OCI-LY1 (cell line): ENCODE results near the gene LRRC56.

Experiments used
- H2AFZ ChIP-seq: fragments of 200-600 bp; sonication (generic), shearing (Covaris generic); 2 replicates; pipeline ENCODE4 v1.6.0; 2014; ENCODE audit warnings: antibody characterized with exemption, mild to moderate bottlenecking, low read length
- H3F3A ChIP-seq: fragments of 200-600 bp; sonication (generic), shearing (Covaris generic); 2 replicates; pipeline ENCODE4 v1.6.0; 2014; ENCODE audit warnings: mild to moderate bottlenecking, antibody characterized with exemption, low read length, moderate library complexity; ENCODE audit not compliant: insufficient read depth
- H3K27ac ChIP-seq: fragments of 200-600 bp; sonication (generic); 2 replicates; pipeline ENCODE4 v1.5.1; 2014; ENCODE audit warnings: low read length, mixed run types, mild to moderate bottlenecking, low read depth; ENCODE audit not compliant: poor library complexity, severe bottlenecking
- H3K27me3 ChIP-seq: fragments of 200-600 bp; sonication (generic); 2 replicates; pipeline ENCODE4 v1.6.0; 2014; ENCODE audit warnings: antibody characterized with exemption, mild to moderate bottlenecking, low read length, moderate library complexity; ENCODE audit not compliant: insufficient read depth
- H3K36me3 ChIP-seq: fragments of 200-600 bp; sonication (generic); 2 replicates; pipeline ENCODE4 v1.6.1; 2014; ENCODE audit warnings: mild to moderate bottlenecking, antibody characterized with exemption, low read length, moderate library complexity, mixed read lengths; ENCODE audit not compliant: insufficient read depth
- H3K4me1 ChIP-seq: fragments of 200-600 bp; sonication (generic); 2 replicates; pipeline ENCODE4 v1.5.1; 2014; ENCODE audit warnings: mild to moderate bottlenecking, low read length, moderate library complexity; ENCODE audit not compliant: insufficient read depth, severe bottlenecking
- H3K4me2 ChIP-seq: fragments of 200-600 bp; sonication (generic), shearing (Covaris generic); 2 replicates; pipeline ENCODE4 v1.6.1; 2014; ENCODE audit warnings: low read length
- H3K4me3 ChIP-seq: fragments of 200-600 bp; sonication (generic); 2 replicates; pipeline ENCODE4 v1.5.1; 2014; ENCODE audit warnings: low read length, low read depth, mild to moderate bottlenecking, mixed read lengths; ENCODE audit not compliant: poor library complexity, severe bottlenecking
- H3K79me2 ChIP-seq: fragments of 200-600 bp; shearing (Covaris generic); 2 replicates; pipeline ENCODE4 v1.6.1; 2016; ENCODE audit warnings: mixed run types, low read length, mixed read lengths; ENCODE audit not compliant: insufficient read depth
- H3K9ac ChIP-seq: fragments of 200-600 bp; sonication (generic), shearing (Covaris generic); 2 replicates; pipeline ENCODE4 v1.6.1; 2014; ENCODE audit warnings: mild to moderate bottlenecking, low read length, mixed read lengths
- H3K9me2 ChIP-seq: fragments of 200-600 bp; sonication (generic), shearing (Covaris generic); 2 replicates; pipeline ENCODE4 v1.6.1; 2014; ENCODE audit warnings: low read depth, mild to moderate bottlenecking, low read length, mixed read lengths
- H3K9me3 ChIP-seq: fragments of 200-600 bp; shearing (Covaris generic); 2 replicates; pipeline ENCODE4 v1.6.1; 2014; ENCODE audit warnings: low read length, mixed read lengths
- H4K20me1 ChIP-seq: fragments of 200-600 bp; sonication (generic), shearing (Covaris generic); 2 replicates; pipeline ENCODE4 v1.6.0; 2016; ENCODE audit warnings: mild to moderate bottlenecking, low read length; ENCODE audit not compliant: insufficient read depth
- EZH2 ChIP-seq: fragments of 200-600 bp; sonication (generic), shearing (Covaris generic); IDR thresholded peaks from 2 replicates; pipeline ENCODE4 v1.8.0; 2017; ENCODE audit warnings: borderline replicate concordance, mixed run types, mild to moderate bottlenecking, antibody characterized with exemption, low read length, moderate library complexity, mixed read lengths
- TF ChIP-seq, protein P1 (sequence below): fragments of 200-600 bp; sonication (generic), shearing (Covaris generic); IDR thresholded peaks from 2 replicates; pipeline ENCODE4 v1.5.1; 2017; ENCODE audit warnings: mild to moderate bottlenecking, antibody characterized with exemption, low read length, moderate library complexity, mixed read lengths

LRRC56 gene

DNA sequence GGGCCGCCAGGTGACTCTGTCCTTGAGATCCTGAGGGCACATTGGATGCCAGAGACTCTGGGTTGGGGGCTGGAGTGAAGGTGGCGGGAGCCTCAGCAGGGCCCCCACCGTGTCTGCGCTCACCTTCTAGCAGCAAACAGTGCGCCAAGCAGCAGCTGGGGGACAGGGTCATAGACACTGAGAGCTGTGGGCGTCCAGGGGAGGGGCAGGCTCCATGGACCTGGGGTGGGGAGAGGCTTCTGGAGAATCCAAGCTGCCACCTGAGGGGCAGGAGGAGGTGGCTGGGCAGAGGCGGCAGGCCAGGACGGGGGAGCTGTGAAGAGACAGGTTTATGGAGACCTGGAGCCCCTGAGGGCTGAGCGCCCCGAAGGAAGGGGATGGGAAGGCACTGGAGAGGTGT is 47.0 kb downstream of the LRRC56 start:
- Histone ChIP-seq H3K79me2 (peaks cover 24% of the 10 kb centered on the region), H3K27me3 (no peaks in the 10 kb centered on the region), H3K4me1 (peaks cover 9% of the 10 kb centered on the region), H3K9ac (no peak overlapping the region), H3K4me3 (no peak overlapping the region), H3K9me3 (no peaks in the 10 kb centered on the region), H3F3A (no peaks in the 10 kb centered on the region), H3K9me2 (no peaks in the 10 kb centered on the region), H2AFZ (no peak overlapping the region), H4K20me1 (no peaks in the 10 kb centered on the region), H3K27ac (no peak overlapping the region), H3K4me2 (no peak overlapping the region), H3K36me3 (peaks cover 63% of the 10 kb centered on the region)
- no peak for TF ChIP-seq EZH2
- TF ChIP-seq, protein P1, sequence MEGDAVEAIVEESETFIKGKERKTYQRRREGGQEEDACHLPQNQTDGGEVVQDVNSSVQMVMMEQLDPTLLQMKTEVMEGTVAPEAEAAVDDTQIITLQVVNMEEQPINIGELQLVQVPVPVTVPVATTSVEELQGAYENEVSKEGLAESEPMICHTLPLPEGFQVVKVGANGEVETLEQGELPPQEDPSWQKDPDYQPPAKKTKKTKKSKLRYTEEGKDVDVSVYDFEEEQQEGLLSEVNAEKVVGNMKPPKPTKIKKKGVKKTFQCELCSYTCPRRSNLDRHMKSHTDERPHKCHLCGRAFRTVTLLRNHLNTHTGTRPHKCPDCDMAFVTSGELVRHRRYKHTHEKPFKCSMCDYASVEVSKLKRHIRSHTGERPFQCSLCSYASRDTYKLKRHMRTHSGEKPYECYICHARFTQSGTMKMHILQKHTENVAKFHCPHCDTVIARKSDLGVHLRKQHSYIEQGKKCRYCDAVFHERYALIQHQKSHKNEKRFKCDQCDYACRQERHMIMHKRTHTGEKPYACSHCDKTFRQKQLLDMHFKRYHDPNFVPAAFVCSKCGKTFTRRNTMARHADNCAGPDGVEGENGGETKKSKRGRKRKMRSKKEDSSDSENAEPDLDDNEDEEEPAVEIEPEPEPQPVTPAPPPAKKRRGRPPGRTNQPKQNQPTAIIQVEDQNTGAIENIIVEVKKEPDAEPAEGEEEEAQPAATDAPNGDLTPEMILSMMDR = no peak

GRCh38 chr11:586376-587316 is 49.3 kb downstream of the LRRC56 start:
- no peak overlapping the region for H2AFZ ChIP-seq
- peaks cover 1% of the 10 kb centered on the region for H3K79me2 ChIP-seq
- H4K20me1 ChIP-seq = no peaks in the 10 kb centered on the region
- H3K36me3 ChIP-seq = peaks cover 80% of the 10 kb centered on the region
- no peak overlapping the region for H3K4me3 ChIP-seq
- no peaks in the 10 kb centered on the region for H3F3A ChIP-seq
- no peak overlapping the region for H3K9ac ChIP-seq
- H3K9me2 ChIP-seq = no peaks in the 10 kb centered on the region
- TF ChIP-seq, protein P1 = no peak
- TF ChIP-seq EZH2 = no peak
- H3K4me2 ChIP-seq = no peak overlapping the region
- no peaks in the 10 kb centered on the region for H3K9me3 ChIP-seq
- H3K27me3 ChIP-seq = no peaks in the 10 kb centered on the region
- H3K27ac ChIP-seq = no peak overlapping the region
- H3K4me1 ChIP-seq = no peaks in the 10 kb centered on the region

GRCh38 chr11:587546-587945 is 50.2 kb downstream of the LRRC56 start:
- Histone ChIP-seq H3K36me3 (peaks cover 79% of the 10 kb centered on the region), H3K79me2 (no peaks in the 10 kb centered on the region)

More at GRCh38 chr11:587546-587945, 50.2 kb downstream of the LRRC56 start:
- Histone ChIP-seq H3K9me2 (no peaks in the 10 kb centered on the region), H3K4me1 (no peaks in the 10 kb centered on the region), H3K9me3 (no peaks in the 10 kb centered on the region), H4K20me1 (no peaks in the 10 kb centered on the region), H3K27ac (no peak overlapping the region), H3F3A (no peaks in the 10 kb centered on the region), H3K27me3 (no peaks in the 10 kb centered on the region), H3K9ac (no peak overlapping the region), H3K4me3 (no peak overlapping the region), H3K4me2 (no peak overlapping the region), H2AFZ (no peak overlapping the region)
- no peak for TF ChIP-seq EZH2
- TF ChIP-seq, protein P1 = no peak
